GDM1 (cell line): ENCODE measurements around the gene GALR3.

Experiments used
- DNase-seq: peaks from one replicate; lab custom pipeline; 2025; lab: John Stamatoyannopoulos, UW

GALR3 gene

DNA sequence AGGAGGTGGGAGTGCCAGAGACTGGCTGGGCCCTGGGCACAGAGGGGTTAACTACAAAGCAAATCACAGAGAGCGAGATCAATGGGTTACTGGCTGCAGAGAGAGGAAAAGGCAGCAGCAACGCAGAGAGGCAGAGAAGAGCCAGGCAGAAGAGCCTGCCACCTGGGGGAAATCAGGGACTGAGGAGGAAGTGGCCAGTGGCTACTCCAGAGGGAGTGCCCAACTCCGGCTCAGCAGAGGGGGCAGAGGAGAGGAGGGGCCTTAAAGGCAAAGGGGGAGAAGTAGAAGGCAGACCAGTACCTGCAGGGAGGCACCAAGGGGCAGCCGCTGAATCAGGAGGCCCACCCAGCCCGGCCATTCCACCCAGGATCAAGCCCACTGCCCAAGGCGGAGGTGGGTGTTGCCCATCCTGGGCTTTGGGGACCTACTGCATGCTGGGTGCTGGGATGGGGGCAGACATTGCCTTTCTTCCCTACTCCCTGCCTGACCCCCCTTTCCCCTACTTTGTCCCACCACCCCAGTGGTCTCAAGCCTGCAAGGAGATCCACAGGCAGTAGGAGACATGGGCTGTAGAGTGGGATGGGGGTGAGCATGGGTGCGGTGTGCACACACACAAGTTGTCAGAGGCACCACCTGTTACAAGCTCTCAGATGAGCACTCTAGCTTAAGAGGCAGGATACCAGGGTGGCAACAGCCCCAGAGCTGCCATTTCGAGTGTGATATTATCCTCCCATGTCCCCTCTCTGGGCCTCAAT is 926 bp upstream of the GALR3 start:
- DNase-seq: no peak

DNA sequence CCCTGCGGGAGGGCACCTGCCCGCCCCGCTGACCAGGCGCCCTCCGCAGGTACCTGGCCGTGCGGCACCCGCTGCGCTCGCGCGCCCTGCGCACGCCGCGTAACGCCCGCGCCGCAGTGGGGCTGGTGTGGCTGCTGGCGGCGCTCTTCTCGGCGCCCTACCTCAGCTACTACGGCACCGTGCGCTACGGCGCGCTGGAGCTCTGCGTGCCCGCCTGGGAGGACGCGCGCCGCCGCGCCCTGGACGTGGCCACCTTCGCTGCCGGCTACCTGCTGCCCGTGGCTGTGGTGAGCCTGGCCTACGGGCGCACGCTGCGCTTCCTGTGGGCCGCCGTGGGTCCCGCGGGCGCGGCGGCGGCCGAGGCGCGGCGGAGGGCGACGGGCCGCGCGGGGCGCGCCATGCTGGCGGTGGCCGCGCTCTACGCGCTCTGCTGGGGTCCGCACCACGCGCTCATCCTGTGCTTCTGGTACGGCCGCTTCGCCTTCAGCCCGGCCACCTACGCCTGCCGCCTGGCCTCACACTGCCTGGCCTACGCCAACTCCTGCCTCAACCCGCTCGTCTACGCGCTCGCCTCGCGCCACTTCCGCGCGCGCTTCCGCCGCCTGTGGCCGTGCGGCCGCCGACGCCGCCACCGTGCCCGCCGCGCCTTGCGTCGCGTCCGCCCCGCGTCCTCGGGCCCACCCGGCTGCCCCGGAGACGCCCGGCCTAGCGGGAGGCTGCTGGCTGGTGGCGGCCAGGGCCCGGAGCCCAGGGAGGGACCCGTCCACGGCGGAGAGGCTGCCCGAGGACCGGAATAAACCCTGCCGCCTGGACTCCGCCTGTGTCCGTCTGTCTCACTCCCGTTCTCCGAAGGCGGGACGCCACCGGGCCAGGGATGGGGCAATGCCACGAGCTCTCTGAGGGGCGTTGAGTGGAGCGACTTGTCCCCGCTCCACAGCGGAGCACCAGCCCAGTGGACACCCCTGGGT is 1.8 kb downstream of the GALR3 start:
- DNase-seq: no peak

- no peak for DNase-seq
These were observed 3.9 kb downstream of the GALR3 start for GRCh38 chr22:37827056-37827455.

GRCh38 chr22:37830093-37830842 is 7.1 kb downstream of the GALR3 start:
- DNase-seq: no peak

- no peak for DNase-seq
These were observed 8.3 kb downstream of the GALR3 start for GRCh38 chr22:37831472-37831871.

- no peak for DNase-seq
These were observed 9.1 kb downstream of the GALR3 start for GRCh38 chr22:37832022-37832857.

- no peak for DNase-seq
These were observed 19.0 kb downstream of the GALR3 start for GRCh38 chr22:37842015-37842793.

DNA sequence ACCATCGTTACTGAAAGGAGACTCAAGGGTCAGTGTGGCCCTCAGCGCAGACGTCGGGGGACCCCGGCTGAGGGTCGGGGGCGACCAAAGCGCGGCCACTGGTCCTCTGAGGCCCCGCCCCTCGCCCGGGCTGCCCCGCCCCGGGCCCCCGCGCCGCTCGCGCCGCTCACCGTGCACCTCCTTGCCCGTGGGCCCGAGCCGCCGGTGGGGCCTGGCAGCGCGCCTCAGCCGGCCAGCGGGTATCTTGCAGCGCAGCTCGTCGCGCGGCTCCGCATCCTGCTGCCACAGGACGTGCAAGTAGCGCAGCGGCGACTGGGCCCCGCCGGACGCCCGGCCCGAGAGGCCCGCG is 20.5 kb downstream of the GALR3 start:
- DNase-seq: peak; percentile 39

DNA sequence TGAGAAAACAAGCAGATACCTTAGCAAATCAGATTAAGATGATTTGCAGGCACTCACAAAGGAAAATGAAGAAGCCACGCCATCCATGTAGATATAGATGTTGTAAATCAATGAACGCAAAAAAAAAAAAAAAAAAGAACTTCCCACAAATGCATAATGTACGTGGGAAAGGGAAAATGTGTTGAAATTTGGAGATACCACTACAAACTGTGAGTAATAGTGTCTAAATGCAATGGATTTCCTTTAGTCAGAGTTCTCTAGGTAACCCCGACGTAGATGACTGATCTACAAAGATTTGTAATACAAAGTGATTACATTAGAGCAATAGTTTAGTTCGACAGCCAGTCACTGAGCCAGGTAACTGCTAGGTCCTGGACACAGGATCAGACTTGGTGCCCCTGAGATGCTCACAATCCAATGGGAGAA is 21.7 kb downstream of the GALR3 start:
- no peak for DNase-seq

DNA sequence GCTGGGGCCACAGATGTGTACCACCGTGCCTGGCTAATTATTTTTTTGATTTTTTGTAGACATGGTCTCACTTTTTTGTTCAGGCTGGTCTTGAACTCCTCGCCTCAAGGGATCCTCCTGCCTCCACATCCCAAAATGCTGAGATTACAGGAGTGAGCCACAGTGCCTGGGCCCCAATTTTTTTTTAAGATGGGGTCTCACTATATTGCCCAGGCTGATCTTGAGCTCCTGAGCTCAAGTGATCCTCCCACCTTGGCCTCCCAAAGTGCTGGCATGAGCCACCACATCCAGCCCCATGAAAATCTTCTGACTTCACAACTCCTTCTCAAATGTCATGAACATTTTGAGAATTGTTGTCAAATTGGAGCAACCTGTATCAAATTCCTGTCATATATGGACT is 23.3 kb downstream of the GALR3 start:
- no peak for DNase-seq

- no peak for DNase-seq
These were observed 25.5 kb downstream of the GALR3 start for GRCh38 chr22:37848587-37849088.

DNA sequence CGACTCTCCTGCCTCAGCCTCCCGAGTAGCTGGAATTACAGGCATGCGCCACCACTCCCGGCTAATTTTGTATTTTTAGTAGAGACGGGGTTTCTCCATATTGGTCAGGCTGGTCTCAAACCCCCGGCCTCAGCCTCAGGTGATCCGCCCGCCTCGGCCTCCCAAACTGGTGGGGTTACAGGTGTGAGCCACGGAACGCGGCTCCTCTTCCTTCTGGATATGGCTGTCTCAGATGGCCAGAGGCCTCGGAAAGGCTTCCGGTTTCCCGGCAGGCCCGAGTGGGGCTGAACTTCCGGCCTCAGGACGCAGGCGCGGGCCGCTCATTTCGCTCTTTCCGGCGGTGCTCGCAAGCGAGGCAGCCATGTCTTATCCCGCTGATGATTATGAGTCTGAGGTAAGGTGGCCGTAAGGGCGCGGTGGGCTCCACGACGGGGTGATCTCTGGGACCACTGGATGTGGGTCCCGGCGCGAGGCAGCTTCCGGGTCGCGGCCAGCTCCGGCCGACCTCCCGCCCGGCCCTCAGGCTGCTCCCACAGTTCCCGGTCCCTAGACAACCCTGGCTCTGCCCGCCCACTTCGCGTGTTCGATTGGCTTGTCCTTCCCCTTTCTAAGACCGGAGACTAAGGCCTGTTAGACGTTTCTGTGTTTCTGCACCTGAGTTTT is 26.0 kb downstream of the GALR3 start, which contains the start of gene EIF3L:
EIF3L (plus strand) TSS at position 331 of the 663 bp plus-strand sequence; CDS start at position 362, 31 bp downstream.
- peak; percentile 82 for DNase-seq

- no peak for DNase-seq
These were observed 27.6 kb downstream of the GALR3 start for GRCh38 chr22:37850801-37851200.

DNA sequence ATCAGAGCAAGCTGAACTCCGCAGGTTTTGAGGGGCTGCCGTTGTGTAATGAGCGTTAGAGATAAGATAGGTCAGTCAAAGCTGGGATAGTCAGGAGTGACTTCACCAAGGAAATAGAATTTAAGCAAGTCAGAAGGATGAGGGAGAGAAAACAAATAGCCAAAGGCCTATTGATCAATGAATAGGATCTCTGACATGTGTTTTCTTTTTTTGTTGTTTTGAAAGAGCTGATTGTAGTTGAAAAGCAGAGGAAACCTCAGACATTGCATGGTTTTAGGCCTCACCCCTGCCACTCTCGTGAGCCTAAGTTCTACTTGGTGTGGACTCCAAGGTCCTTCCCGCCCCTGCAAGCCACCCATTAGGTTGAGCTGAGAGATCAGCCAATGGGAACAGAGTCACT is 29.2 kb downstream of the GALR3 start:
- no peak for DNase-seq

GRCh38 chr22:37854946-37855345 is 31.8 kb downstream of the GALR3 start:
- DNase-seq: no peak

GRCh38 chr22:37855462-37855861 is 32.3 kb downstream of the GALR3 start:
- DNase-seq: no peak

GRCh38 chr22:37860796-37861421 is 37.7 kb downstream of the GALR3 start:
- DNase-seq: no peak

- DNase-seq: no peak
These were observed 39.6 kb downstream of the GALR3 start for GRCh38 chr22:37862570-37863325.

GRCh38 chr22:37865510-37865909 is 42.3 kb downstream of the GALR3 start:
- DNase-seq: no peak
